Measurements from ENCODE around the gene HARS2.
"Not testable (repeated sequence)": the region's sequence is repeated elsewhere in the genome, so short reads cannot be mapped to it uniquely, and the experiment has no call there.

The HARS2 gene

DNA sequence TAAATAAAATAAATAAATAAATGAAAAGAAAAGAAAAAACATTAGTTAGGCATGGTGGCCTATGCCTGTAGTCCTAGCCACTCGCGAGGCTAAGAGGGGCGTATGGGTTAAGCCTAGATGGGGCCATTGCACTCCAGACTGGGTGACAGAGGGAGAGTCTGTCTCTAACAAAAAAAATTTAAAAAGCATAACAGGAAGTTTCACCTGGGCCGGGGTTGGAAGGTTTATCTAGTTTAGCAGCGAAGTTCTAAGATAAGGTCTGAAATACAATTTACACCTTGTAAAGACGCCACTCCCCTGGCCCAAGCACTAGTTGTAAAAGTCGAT, 27.0 kb downstream of the HARS2 start:
- Histone ChIP-seq H4K20me1 (ENCODE audit: low read depth, low read length) (no peaks in the 10 kb centered on the region), H3K4me2 (ENCODE audit: low read depth, low read length, poor library complexity, severe bottlenecking) (no peak overlapping the region), H3K9me2 (replicated peaks; ENCODE audit: insufficient read depth, low read length) (no peaks in the 10 kb centered on the region), H2AFZ (ENCODE audit: low read depth, low read length, severe bottlenecking) (no peak overlapping the region), H3K9ac (ENCODE audit: low read length) (no peak overlapping the region), H3K27me3 (ENCODE audit: low read length) (no peaks in the 10 kb centered on the region), H3F3A (ENCODE audit: insufficient read depth) (no peaks in the 10 kb centered on the region), H3K79me2 (ENCODE audit: insufficient read depth, low read length) (no peaks in the 10 kb centered on the region), H3K27ac (ENCODE audit: low read depth, low read length) (no peak overlapping the region), H3K9me3 (ENCODE audit: insufficient read depth, low read length) (no peaks in the 10 kb centered on the region), H3K4me3 (ENCODE audit: insufficient read depth, low read length, poor library complexity, severe bottlenecking) (no peak overlapping the region), H3K36me3 (ENCODE audit: low read length) (no peaks in the 10 kb centered on the region)
- TF ChIP-seq, protein P1, sequence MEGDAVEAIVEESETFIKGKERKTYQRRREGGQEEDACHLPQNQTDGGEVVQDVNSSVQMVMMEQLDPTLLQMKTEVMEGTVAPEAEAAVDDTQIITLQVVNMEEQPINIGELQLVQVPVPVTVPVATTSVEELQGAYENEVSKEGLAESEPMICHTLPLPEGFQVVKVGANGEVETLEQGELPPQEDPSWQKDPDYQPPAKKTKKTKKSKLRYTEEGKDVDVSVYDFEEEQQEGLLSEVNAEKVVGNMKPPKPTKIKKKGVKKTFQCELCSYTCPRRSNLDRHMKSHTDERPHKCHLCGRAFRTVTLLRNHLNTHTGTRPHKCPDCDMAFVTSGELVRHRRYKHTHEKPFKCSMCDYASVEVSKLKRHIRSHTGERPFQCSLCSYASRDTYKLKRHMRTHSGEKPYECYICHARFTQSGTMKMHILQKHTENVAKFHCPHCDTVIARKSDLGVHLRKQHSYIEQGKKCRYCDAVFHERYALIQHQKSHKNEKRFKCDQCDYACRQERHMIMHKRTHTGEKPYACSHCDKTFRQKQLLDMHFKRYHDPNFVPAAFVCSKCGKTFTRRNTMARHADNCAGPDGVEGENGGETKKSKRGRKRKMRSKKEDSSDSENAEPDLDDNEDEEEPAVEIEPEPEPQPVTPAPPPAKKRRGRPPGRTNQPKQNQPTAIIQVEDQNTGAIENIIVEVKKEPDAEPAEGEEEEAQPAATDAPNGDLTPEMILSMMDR (IDR thresholded peaks at IDR 0.05; ENCODE audit: insufficient read depth, low read length, poor library complexity, severe bottlenecking) = no peak
- TF ChIP-seq EZH2phosphoT487 (conservative IDR thresholded peaks at IDR 0.05; ENCODE audit: low read length) = no peak

DNA sequence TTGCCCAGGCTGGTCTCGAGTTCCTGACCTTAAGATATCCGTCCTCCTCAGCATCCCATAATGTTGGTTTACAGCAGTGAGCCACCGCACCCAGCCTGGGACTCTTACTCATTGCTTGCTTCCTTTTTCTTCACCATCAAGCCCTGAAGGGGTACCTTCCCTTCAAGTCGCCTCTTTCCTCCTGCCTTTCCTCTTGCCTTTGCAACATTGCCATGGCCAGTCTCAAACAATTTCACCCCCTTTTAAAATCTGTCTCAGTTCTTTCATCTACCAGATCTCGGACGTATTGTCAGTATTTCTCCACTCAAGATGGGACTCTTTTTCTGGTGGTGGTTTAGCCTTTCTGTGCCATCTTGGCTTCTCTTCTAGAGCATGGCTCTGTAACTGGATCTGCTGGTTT, 29.5 kb downstream of the HARS2 start:
- H2AFZ ChIP-seq (ENCODE audit: low read depth, low read length, severe bottlenecking); H4K20me1 ChIP-seq (ENCODE audit: low read depth, low read length); H3K79me2 ChIP-seq (ENCODE audit: insufficient read depth, low read length); H3K9me2 ChIP-seq (replicated peaks; ENCODE audit: insufficient read depth, low read length); H3K4me2 ChIP-seq (ENCODE audit: low read depth, low read length, poor library complexity, severe bottlenecking); H3K27ac ChIP-seq (ENCODE audit: low read depth, low read length); H3K27me3 ChIP-seq (ENCODE audit: low read length); H3K36me3 ChIP-seq (ENCODE audit: low read length); H3K9me3 ChIP-seq (ENCODE audit: insufficient read depth, low read length); H3K9ac ChIP-seq (ENCODE audit: low read length); H3K4me3 ChIP-seq (ENCODE audit: insufficient read depth, low read length, poor library complexity, severe bottlenecking); H3F3A ChIP-seq (ENCODE audit: insufficient read depth): not testable (repeated sequence)

DNA sequence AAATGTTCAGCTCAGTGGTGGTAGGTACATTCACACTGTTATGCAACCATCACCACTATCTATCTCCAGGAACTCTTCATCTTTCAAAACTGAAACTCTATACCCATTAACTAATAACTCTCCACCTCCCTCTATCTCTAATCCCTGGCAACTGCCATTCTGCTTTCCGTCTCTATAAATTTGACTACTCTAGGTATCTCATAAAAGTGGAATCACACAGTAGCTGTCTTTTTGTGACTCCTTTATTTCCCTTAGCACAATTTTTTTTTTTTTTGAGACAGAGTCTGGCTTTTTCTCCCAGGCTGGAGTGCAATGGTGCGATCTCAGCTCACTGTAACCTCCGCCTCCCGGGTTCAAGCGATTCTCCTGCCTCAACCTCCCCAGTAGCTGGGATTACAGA, 30.1 kb downstream of the HARS2 start:
- not testable (repeated sequence) for H3K27me3 ChIP-seq (ENCODE audit: low read length); H2AFZ ChIP-seq (ENCODE audit: low read depth, low read length, severe bottlenecking); H3K27ac ChIP-seq (ENCODE audit: low read depth, low read length); H3K9me3 ChIP-seq (ENCODE audit: insufficient read depth, low read length); H3K79me2 ChIP-seq (ENCODE audit: insufficient read depth, low read length); H4K20me1 ChIP-seq (ENCODE audit: low read depth, low read length); H3K36me3 ChIP-seq (ENCODE audit: low read length); H3F3A ChIP-seq (ENCODE audit: insufficient read depth); H3K4me2 ChIP-seq (ENCODE audit: low read depth, low read length, poor library complexity, severe bottlenecking); H3K4me3 ChIP-seq (ENCODE audit: insufficient read depth, low read length, poor library complexity, severe bottlenecking); H3K9me2 ChIP-seq (replicated peaks; ENCODE audit: insufficient read depth, low read length); H3K9ac ChIP-seq (ENCODE audit: low read length)

DNA sequence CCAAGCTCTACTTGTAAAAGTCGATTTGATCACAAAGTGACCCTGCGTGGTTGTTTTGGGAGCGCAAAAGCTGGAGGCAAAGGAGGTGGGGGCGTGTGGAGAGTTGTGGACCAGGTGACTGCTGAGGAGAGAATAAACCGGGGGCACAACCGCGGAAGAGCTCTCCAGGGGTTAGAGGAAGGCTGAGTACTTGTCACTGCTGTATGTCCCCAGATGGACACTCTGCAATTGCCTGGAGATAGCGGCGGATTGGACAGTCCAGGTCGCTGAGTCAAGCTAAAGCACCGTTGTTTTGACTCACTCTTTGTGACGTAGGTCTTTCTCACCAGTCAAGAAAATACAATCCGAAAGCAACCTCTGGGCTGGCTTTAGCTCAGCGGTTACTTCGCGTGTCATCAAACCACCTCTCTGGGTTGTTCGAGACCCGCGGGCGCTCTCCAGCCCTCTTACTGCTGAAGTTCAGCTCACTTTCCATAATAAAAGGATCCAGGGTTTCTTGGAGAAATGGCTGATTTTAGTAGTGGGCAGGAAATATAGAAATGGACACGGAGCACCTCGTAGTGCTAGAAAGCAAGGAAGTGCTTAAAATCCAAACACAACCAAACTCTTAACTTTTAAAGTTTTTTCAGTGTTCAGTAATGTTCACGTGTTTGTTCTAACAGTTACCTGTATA, 34.7 kb downstream of the HARS2 start:
- TF ChIP-seq, protein P1 (IDR thresholded peaks at IDR 0.05; ENCODE audit: insufficient read depth, low read length, poor library complexity, severe bottlenecking) = no peak
- TF ChIP-seq EZH2phosphoT487 (conservative IDR thresholded peaks at IDR 0.05; ENCODE audit: low read length) = no peak
- Histone ChIP-seq H3K27me3 (ENCODE audit: low read length) (no peaks in the 10 kb centered on the region), H3K9ac (ENCODE audit: low read length) (no peak overlapping the region), H3K9me2 (replicated peaks; ENCODE audit: insufficient read depth, low read length) (no peaks in the 10 kb centered on the region), H2AFZ (ENCODE audit: low read depth, low read length, severe bottlenecking) (no peak overlapping the region), H3K79me2 (ENCODE audit: insufficient read depth, low read length) (no peaks in the 10 kb centered on the region), H4K20me1 (ENCODE audit: low read depth, low read length) (no peaks in the 10 kb centered on the region), H3K4me2 (ENCODE audit: low read depth, low read length, poor library complexity, severe bottlenecking) (no peak overlapping the region), H3K9me3 (ENCODE audit: insufficient read depth, low read length) (no peaks in the 10 kb centered on the region), H3F3A (ENCODE audit: insufficient read depth) (no peaks in the 10 kb centered on the region), H3K4me3 (ENCODE audit: insufficient read depth, low read length, poor library complexity, severe bottlenecking) (no peak overlapping the region), H3K36me3 (ENCODE audit: low read length) (no peaks in the 10 kb centered on the region), H3K27ac (ENCODE audit: low read depth, low read length) (no peak overlapping the region)

All from SU-DHL-6 (cell line).